Panc1 (cell line): ENCODE data around the gene LRRC56.

Experiments used
- CTCF ChIP-seq: fragments of 450-650 bp; IDR thresholded peaks from 2 replicates; pipeline ENCODE4 v1.5.1; 2017; ENCODE audit warnings: mild to moderate bottlenecking
- POLR2AphosphoS5 ChIP-seq: IDR thresholded peaks from 2 replicates; pipeline ENCODE4 v1.6.1; 2012; ENCODE audit warnings: mild to moderate bottlenecking, low read depth, low read length, moderate library complexity
- REST ChIP-seq, 2 experiments: IDR thresholded peaks; 2 replicates each; pipeline ENCODE4 v1.6.1; 2011 to 2012; ENCODE audit warnings: low read depth in 2 of 2, control low read depth in 1 of 2, low read length in 1 of 2, mild to moderate bottlenecking in 1 of 2, moderate library complexity in 1 of 2; ENCODE audit not compliant: insufficient read depth in 1 of 2
- SIN3A ChIP-seq: IDR thresholded peaks from 2 replicates; pipeline ENCODE4 v1.6.1; 2012; ENCODE audit warnings: low read depth, mild to moderate bottlenecking, low read length, moderate library complexity, borderline replicate concordance; ENCODE audit not compliant: insufficient read depth
- TCF7L2 ChIP-seq: IDR thresholded peaks from 2 replicates; pipeline ENCODE4 v1.6.1; 2011; ENCODE audit warnings: mild to moderate bottlenecking, low read depth, low read length, inconsistent platforms

GRCh38 chr11:504994-505344, 32.4 kb upstream of the LRRC56 start:
- TF ChIP-seq POLR2AphosphoS5: no peak
- no peak for TF ChIP-seq CTCF
- no peak for TF ChIP-seq REST (IDR thresholded peaks at IDR 0.05; ENCODE audit: insufficient read depth in 1 of 2, low read depth in 2 of 2, low read length in 1 of 2)
- no peak for TF ChIP-seq SIN3A
- TF ChIP-seq TCF7L2: no peak
